DMS114 treated with DMSO at 0.1 percent for 48 hours (cell line): Measurements from ENCODE around the gene WBP1L.

Source experiments
- DNase-seq: peaks from one replicate; lab custom pipeline; 2025; ENCODE audit not compliant: unreplicated experiment; lab: John Stamatoyannopoulos, UW

Gene WBP1L

GRCh38 chr10:102778781-102779180 is 35.0 kb downstream of the WBP1L start:
- DNase-seq = no peak

- no peak for DNase-seq
Observed at GRCh38 chr10:102779680-102780526, 36.2 kb downstream of the WBP1L start.

- DNase-seq = no peak
Observed at GRCh38 chr10:102780527-102780808, 36.7 kb downstream of the WBP1L start.

- no peak for DNase-seq
Observed at GRCh38 chr10:102781090-102781920, 37.6 kb downstream of the WBP1L start.

GRCh38 chr10:102781921-102782557 is 38.3 kb downstream of the WBP1L start:
- no peak for DNase-seq

- no peak for DNase-seq
Observed at GRCh38 chr10:102782673-102783551, 39.2 kb downstream of the WBP1L start.

- DNase-seq = no peak
Observed at GRCh38 chr10:102783568-102783967, 39.8 kb downstream of the WBP1L start.

GRCh38 chr10:102785818-102786217 is 42.1 kb downstream of the WBP1L start:
- no peak for DNase-seq

GRCh38 chr10:102791754-102792395 is 48.1 kb downstream of the WBP1L start:
- DNase-seq = no peak

- DNase-seq = no peak
Observed at GRCh38 chr10:102795453-102796406, 52.0 kb downstream of the WBP1L start.

GRCh38 chr10:102796407-102797176 is 52.8 kb downstream of the WBP1L start:
- DNase-seq = no peak

GRCh38 chr10:102799691-102800471 is 56.1 kb downstream of the WBP1L start:
- DNase-seq = no peak

GRCh38 chr10:102800611-102801335 is 57.0 kb downstream of the WBP1L start:
- no peak for DNase-seq

GRCh38 chr10:102801496-102801895 is 57.7 kb downstream of the WBP1L start:
- DNase-seq = no peak

GRCh38 chr10:102801978-102802377 is 58.2 kb downstream of the WBP1L start:
- no peak for DNase-seq

GRCh38 chr10:102802920-102803534 is 59.3 kb downstream of the WBP1L start:
- no peak for DNase-seq
